HG03039 (cell line): ENCODE data around the gene C16orf46.

ENCODE experiments used
- ATAC-seq: cut with Tn5 transposase; IDR thresholded peaks from one replicate; pipeline ENCODE4 v1.9.1; 2021; ENCODE audit warnings: mild to moderate bottlenecking, moderate library complexity; ENCODE audit not compliant: unreplicated experiment

C16orf46 gene

GRCh38 chr16:81076566-81077075 is 417 bp downstream of the C16orf46 start:
- peak; percentile 73 for ATAC-seq

DNA sequence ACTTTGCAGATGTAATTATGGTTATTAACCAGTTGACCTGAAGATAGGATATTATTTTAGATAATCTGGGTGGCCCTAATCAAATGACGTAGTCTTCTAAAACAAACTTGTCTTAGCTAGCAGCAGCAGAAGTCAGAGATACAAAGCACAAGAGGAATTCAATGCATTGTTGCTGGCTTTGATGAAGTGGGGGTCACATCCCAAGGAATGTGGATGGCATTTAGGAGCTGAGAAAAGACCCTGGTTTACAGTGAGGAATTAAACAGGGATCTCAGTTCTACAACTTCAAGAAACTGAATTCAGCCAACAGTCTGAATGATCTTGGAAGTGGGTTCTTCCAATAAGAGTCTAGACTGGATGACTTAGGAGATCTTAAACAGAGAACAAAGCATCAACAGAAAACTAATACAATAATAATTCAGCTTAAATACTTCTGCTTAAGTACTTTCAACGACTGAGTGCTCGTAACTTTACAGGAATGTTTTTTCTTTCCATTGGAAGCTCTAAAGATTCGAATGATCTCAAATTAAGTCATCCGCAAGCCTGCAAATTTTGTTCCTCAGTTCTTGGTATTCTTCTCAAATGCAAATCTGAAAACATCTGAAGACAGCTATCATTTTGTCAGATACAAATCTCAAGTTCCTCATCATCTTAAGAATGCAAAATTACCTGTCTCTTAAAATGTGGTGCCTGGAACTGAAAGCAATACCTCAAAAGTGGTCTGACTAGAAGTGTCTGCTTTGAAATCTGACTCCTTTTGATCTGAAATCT is 3.3 kb downstream of the C16orf46 start:
- ATAC-seq: no peak

DNA sequence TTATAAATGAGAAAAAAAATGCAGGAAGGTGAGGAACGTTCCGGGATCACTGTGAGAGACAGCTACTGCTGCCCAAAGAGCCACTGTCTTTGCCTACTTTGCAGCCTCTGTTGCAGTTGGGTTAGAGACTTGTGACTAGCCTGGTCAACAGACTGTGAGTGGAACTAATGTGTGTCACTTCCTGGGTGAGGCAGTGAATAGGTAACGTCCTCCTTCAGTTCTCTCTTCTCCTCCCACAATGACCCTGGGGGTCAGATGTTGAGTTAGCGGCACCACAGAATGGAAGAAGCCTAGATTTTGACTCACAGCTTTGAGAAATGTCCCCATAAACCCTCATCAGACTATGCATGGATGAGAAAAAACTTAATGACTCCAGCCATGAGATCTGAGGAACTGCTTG is 5.2 kb downstream of the C16orf46 start:
- ATAC-seq: no peak

- no peak for ATAC-seq
Observed at GRCh38 chr16:81070979-81071378, 6.1 kb downstream of the C16orf46 start.

DNA sequence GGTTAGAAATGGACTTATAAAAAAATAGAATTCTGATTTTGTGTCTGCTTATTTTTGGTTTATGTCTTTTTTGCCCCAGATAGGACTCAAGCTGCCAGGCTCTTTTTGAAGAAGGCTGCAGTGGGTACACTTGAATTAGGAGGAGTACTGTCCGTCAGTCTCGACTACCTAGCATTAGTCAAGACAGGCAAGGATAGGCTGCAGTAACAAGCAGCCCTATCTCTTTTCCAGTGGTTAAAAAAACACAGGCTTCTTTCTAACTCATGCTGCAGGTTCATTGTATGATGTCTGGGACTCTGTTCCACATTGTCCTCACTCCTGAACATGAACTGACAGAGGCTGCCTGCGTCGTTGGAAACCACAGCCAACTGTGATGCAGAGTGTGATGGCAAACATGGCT is 8.0 kb downstream of the C16orf46 start:
- no peak for ATAC-seq

GRCh38 chr16:81067166-81067565 is 9.9 kb downstream of the C16orf46 start:
- ATAC-seq: no peak

DNA sequence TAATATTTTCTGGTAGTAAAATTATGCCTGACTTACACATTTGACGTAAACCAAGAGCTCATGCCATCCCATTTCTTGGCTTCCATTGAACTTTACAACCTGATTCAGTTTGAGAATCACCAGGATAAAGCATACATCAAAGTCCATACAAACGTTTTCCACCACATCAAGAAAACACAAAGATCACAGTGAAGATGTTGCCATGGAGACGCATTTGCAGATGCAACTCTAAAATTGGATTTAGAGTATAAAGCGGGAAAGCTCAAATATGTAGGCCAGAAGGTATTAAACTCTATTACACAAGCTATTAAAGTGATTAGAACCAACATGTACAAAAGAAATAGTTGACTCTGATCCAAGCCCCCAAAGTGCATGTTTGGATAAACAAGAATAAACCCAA is 10.4 kb downstream of the C16orf46 start:
- no peak for ATAC-seq

DNA sequence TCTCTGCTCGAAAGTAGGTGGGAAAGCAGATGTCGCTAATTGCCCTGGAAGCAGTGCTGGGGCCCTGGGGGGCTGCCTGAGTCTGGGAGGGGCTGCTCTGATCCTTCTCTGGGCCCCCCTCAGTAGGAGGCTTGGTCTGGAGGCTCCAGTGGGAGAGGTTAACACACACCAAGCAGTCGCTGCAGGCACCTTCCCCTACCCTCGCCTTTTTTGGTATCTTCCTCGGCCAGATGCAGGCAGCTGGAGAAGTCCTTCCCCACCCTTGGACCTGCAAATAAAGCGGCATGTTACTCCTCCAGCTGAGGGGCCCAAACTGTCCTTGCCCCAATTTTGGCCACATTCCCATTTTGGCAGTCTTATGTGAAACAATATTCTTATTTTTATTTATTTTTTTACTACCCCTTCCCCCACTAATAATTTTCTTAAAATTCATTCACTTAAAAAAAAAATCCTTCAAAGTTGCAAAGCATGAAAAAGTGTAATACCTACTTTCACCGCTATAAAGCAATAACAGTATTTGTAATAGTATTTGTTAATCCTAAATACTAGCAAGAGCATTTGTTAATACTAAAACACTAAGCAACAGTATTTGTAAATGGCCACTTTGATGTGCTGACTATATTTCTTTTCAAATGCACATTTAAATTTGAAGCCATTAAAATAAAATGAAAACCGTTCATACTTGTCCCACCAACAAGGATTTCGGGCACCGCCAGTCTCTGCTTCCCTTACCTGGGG is 15.0 kb downstream of the C16orf46 start:
- no peak for ATAC-seq

DNA sequence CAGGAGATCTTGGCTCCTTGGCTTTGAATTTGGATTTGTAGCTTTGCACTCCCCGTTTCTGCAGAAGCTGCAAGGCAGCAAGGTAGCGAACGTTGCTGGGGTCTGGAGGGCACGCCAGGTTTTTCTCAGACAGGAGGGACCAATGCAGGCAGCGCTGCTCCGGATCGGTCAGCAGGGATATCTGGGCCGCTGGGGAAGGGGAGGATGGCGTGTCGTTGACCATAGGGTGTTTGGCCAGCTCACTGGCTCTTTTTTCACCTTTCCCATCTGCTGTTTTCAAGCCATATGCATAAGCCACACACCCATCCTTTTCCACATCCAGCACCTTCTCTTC is 15.8 kb downstream of the C16orf46 start:
- ATAC-seq: no peak

DNA sequence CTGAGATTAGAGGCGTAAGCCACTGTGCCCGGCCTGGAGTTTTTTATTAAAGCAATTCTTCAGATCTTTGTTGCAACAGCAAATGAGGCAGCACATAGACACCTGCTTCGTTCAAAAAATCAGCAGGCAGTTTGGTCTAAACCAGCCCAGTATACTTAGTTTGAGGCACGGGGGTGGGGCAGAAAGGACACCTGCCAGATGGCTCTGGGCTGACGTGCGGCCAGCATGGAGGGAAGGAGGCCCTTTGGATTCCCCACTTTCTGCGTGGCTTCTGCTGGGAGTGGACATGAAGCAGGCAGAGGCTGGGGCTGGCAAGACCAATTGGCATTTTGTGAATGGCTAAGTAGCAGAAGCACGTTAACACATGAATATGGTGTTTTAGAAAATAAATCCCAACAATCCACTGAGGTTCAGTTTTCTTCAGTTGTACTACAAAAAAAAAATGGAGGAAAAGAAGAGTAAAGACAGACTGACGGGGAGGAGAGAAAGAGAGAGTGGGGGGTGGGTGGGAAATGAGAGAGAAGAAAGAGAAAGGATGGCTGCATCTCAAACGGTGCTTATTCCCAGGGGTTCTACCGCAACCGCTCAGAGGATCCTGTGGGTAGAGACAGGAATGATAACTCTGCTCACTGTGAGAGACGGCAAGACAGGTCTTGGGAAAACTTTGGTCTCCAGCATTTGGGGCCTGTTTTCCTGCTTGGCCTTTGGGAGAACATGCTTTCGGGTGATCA is 16.3 kb downstream of the C16orf46 start:
- ATAC-seq: no peak

DNA sequence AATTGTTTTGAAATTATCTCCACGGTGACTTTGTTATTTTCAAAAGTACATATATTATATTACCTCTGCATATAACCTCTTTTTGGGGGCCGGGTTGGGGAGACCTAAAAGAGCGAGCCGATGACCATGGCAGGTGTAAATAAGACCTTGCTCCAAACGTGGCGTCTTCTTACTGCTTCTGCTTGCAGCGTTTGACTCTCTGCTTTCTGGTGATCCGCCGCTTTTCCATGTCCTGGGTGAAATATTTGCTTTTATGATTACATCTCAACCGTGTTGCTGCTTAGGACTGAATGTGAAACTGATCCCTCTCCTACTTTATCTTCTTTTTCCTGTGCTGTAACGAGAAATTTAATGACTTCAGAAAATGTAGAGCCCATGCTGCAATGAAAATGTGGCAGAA is 23.3 kb downstream of the C16orf46 start:
- no peak for ATAC-seq

DNA sequence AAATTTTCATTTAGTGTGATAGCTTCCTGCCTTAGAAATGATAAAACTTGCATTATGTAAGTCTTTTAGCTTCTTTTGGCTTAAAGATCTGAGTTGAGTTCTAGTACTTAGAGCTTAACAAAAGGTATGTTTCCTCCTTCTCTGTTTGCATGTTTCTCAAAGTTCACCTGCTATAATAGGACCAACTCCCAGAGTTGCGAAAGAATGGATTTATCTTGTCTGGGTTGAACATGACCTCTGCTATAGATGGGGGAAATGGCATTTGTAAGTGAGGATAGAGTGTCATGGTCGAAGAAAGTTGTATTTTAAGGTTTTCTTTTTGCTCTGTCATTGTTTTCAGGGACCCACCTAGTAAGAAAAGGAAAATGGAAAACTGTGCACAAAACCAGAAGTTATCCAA is 34.2 kb downstream of the C16orf46 start:
- ATAC-seq: no peak

DNA sequence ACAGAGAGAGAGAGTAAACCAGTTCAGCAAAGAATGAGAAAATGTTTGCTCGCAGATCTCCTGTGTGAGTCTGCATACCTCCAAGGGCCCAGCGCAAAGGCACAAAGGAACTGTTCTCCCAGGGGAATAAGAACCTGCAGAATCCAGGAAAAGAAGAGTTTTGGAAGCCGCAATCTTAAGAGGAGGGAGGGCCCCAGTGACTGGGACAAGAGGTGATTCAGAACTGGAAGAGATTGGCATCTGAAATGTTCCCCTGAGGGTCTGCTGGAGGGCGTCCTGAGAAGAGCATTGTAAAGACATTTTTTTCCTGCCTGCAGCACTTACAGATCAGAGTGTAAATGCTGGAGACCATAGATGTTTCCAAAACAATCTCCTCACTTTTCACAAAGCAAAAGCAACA is 35.3 kb downstream of the C16orf46 start:
- no peak for ATAC-seq

DNA sequence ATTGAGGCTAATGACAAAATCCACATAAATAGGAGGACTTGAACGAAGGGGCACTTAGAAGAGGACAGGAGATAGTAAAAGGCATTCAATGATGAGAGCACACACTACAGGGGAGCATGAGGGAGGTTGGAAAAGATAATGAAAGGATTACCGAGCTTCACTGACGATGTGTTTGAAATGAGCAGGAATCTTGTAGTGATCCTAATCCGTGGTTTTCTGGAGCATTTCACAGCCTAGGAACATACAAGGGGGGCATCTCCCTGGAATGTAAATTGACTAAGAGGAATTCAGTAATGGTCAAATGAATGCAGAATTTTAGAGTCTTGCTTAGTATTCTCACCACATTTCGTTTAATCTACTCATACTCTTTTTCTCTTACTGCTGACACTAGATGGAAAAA is 36.2 kb downstream of the C16orf46 start:
- no peak for ATAC-seq

GRCh38 chr16:81040131-81040530 is 36.9 kb downstream of the C16orf46 start:
- no peak for ATAC-seq

DNA sequence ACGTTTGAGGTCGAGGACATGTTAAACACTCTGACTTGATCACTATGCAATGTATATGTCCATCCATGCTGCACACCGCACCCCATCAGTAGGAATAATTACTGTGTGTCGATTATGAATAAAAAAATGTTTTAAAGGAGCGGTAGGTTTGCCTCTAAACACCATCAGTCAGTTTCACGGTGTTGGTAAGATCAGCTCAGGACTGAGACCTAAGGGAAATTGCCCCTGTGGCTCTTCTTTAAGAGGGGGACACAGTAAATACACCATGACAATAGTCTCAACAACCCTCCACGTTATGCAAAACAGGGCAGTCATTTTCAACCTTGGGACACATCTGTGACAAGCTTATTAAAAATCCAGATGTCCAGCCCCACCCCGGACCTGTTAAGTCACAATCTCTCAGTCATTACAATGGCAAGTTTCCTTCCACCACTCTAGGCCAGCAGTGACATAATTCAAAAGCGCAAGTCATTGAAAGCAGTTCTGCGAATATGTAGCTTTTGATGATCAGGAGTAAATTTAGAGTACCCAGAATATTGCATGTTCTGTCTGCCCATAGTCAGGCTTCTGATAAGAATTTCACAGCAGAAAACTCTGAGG is 40.2 kb downstream of the C16orf46 start:
- no peak for ATAC-seq

GRCh38 chr16:81035975-81036750 is 40.9 kb downstream of the C16orf46 start:
- ATAC-seq: peak; percentile 54

DNA sequence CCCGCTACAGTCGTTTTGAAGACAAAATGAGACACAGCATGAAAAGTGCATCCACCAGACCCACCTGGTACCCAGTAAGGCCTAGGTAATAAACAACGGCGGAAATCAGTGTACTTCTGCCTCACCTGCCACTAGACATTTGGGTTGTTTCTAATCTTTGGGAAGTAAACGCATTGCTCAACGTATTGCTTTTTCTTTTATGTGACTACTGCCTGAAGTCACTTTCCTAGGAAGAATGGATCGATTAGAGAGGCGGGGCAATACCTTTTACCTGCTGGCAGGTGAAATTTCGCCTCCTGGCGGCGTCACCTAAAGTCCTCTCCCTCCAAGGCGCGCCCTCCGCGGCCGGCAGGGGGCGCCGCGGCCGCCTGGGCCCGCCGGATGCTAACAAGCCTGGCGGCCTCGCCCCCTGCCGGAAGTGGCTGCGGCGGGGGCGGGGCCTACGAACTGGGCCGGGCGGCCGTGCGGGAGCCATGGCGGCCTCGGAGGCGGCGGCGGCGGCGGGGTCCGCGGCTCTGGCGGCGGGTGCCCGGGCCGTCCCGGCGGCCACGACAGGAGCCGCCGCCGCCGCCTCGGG is 41.6 kb downstream of the C16orf46 start, which contains the start of gene ATMIN:
TSS of gene ATMIN (plus strand) at position 445 of the 577 bp plus-strand sequence. CDS start at position 474, 29 bp downstream.
- peak; percentile 83 for ATAC-seq

DNA sequence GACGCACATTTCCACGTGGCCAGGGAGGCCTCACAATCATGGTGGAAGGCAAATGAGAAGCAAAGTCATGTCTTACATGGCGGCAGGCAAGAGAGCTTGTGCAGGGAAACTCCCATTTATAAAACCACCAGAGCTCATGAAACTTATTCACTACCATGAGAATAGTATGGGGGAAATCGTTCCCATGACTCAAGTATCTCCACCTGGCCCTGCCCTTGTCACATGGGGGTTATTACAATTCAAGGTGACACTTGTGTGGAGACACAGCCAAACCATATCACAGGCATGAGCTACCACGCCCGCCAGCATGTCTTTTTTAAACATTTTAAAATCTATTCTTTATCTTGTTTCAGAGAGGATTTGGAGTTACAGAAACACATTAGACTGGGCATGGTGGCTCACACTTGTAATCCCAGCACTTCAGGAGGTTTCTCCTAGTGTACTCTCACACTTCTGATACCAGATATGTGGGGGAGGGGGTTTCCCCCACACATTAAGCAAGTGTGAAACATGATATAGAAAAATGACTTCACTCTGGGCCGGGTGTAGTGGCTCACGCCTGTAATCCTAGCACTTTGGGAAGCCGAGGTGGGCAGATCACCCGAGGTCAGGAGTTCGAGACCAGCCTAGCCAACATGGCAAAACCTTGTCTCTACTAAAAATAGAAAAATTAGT is 47.0 kb downstream of the C16orf46 start:
- ATAC-seq: no peak
